GM18499 (cell line): ENCODE data around the gene NLRC3.
"Not testable (repeated sequence)": the region's sequence is repeated elsewhere in the genome, so short reads cannot be mapped to it uniquely, and the experiment has no call there.

ENCODE experiments used
- ATAC-seq: cut with Tn5 transposase; IDR thresholded peaks from one replicate; pipeline ENCODE4 v1.9.1; 2021; ENCODE audit warnings: moderate number of reproducible peaks; ENCODE audit not compliant: insufficient read depth, unreplicated experiment

NLRC3 gene

GRCh38 chr16:3577302-3577752 lies at the start of gene NLRC3:
NLRC3 (minus strand) TSS chr16:3577403; CDS start chr16:3565036, 12,367 bp downstream.
- ATAC-seq = no peak

GRCh38 chr16:3625911-3626732 lies 48.9 kb upstream of the NLRC3 start:
- ATAC-seq = peak; percentile 53

- no peak for ATAC-seq
Measured at GRCh38 chr16:3625331-3625730, 48.1 kb upstream of the NLRC3 start.

- no peak for ATAC-seq
Measured at GRCh38 chr16:3623642-3624041, 46.4 kb upstream of the NLRC3 start.

- no peak for ATAC-seq
Measured at GRCh38 chr16:3618769-3619141, 41.6 kb upstream of the NLRC3 start.

GRCh38 chr16:3612510-3613466 lies 35.6 kb upstream of the NLRC3 start:
- ATAC-seq = no peak

GRCh38 chr16:3611146-3611975 lies 34.2 kb upstream of the NLRC3 start, which contains the start of gene SLX4:
SLX4 (minus strand) TSS chr16:3611606; CDS start chr16:3608964, 2,642 bp downstream.
- ATAC-seq = no peak

- no peak for ATAC-seq
Measured at GRCh38 chr16:3610698-3611145, 33.5 kb upstream of the NLRC3 start.

- no peak for ATAC-seq
Measured at GRCh38 chr16:3609895-3610697, 32.9 kb upstream of the NLRC3 start.

- ATAC-seq = not testable (repeated sequence)
Measured at GRCh38 chr16:3608976-3609375, 31.8 kb upstream of the NLRC3 start.

- no peak for ATAC-seq
Measured at GRCh38 chr16:3608069-3608468, 30.9 kb upstream of the NLRC3 start.

GRCh38 chr16:3607634-3608033 lies 30.4 kb upstream of the NLRC3 start:
- ATAC-seq = no peak

- ATAC-seq = no peak
Measured at GRCh38 chr16:3607161-3607560, 30.0 kb upstream of the NLRC3 start.

- ATAC-seq = no peak
Measured at GRCh38 chr16:3606441-3606840, 29.2 kb upstream of the NLRC3 start.

GRCh38 chr16:3602320-3602653 lies 25.1 kb upstream of the NLRC3 start:
- no peak for ATAC-seq

- no peak for ATAC-seq
Measured at GRCh38 chr16:3601614-3602319, 24.6 kb upstream of the NLRC3 start.

GRCh38 chr16:3599922-3600321 lies 22.7 kb upstream of the NLRC3 start:
- ATAC-seq = no peak

- ATAC-seq = no peak
Measured at GRCh38 chr16:3599121-3599520, 21.9 kb upstream of the NLRC3 start.

- ATAC-seq = no peak
Measured at GRCh38 chr16:3598236-3598635, 21.0 kb upstream of the NLRC3 start.
